Measurements from ENCODE around the gene TLCD1. TPM values are rescaled to one million over a fixed set of nuclear protein-coding genes. Genes with fewer than 3 reads are reported as not detected.

TLCD1 gene
- total and polyA plus RNA-seq, 10 of the 15 experiments (the other 5 are each of a cell fraction or from before 2014, with no cell fraction given), result 2.9 to 19.8 (median 7.7) TPM

- TF ChIP-seq NRF1 (conservative IDR thresholded peaks at IDR 0.05; ENCODE audit: low read depth, low read length) (no peak), MTA2 (IDR thresholded peaks at IDR 0.05; ENCODE audit: low read depth) (peak; percentile 39; the same call in 1 of the 2 replicates), BCL11A (IDR thresholded peaks at IDR 0.05; ENCODE audit: low read depth, low read length) (peak; percentile 17; the same call in 1 of the 2 replicates), ATF7 (IDR thresholded peaks at IDR 0.05; ENCODE audit: low read depth) (0 out of 2 replicates have a peak, but pooled peaks have one; percentile 27), IRF4 (IDR thresholded peaks at IDR 0.05; ENCODE audit: low read depth, low read length) (peak; percentile 67; the same call in 1 of the 2 replicates), SUPT20H (IDR thresholded peaks at IDR 0.05; ENCODE audit: borderline replicate concordance, control insufficient read depth, low read depth, low read length) (no peak), IKZF1 (conservative IDR thresholded peaks at IDR 0.05) (peak; percentile 73), NFIC (IDR thresholded peaks at IDR 0.05; ENCODE audit: low read depth, low read length) (peak; percentile 73), PKNOX1 (IDR thresholded peaks at IDR 0.05) (no peak), SMARCA5 (IDR thresholded peaks at IDR 0.05) (peak; percentile 77), ELK1 (IDR thresholded peaks at IDR 0.05; ENCODE audit: low read depth, low read length) (no peak), ZBTB33 (IDR thresholded peaks at IDR 0.05) (0 out of 2 replicates have a peak, but pooled peaks have one; percentile 3), IKZF2 (IDR thresholded peaks at IDR 0.05) (peak; percentile 49 to 68; a peak in 2 of 4 replicates), MTA3 (IDR thresholded peaks at IDR 0.05; ENCODE audit: borderline replicate concordance, low read length) (0 out of 2 replicates have a peak, but pooled peaks have one; percentile 71), MEF2B (IDR thresholded peaks at IDR 0.05; ENCODE audit: partially characterized antibody, poor library complexity, severe bottlenecking) (peak; percentile 11), JUNB (IDR thresholded peaks at IDR 0.05) (peak; percentile 89)
These were observed 37.2 kb upstream of the TLCD1 start (continued) for GRCh38 chr17:28763137-28763799.

Data from GM12878 (cell line).